ENCODE results near the gene XRN1.

The XRN1 gene

DNA sequence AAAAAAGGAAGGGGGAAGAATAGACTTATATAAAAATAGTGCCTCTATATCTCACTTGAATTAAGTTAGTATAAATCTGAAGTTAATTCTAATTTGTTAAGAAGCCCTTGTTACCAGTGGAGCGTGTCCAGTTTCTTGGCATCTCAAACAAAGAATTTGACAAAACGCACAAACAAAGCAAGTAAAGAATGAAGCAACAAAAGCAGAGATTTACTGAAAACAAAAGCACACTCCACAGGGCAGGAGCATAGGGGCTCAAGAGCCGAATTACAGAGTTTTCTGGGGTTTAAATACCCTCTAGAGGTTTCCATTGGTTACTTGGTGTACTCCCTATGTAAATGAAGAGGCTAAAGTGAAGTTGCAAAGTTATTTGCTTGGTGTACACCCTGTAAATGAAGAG lies 188.5 kb downstream of the XRN1 start:
- no peak for DNase-seq

DNA sequence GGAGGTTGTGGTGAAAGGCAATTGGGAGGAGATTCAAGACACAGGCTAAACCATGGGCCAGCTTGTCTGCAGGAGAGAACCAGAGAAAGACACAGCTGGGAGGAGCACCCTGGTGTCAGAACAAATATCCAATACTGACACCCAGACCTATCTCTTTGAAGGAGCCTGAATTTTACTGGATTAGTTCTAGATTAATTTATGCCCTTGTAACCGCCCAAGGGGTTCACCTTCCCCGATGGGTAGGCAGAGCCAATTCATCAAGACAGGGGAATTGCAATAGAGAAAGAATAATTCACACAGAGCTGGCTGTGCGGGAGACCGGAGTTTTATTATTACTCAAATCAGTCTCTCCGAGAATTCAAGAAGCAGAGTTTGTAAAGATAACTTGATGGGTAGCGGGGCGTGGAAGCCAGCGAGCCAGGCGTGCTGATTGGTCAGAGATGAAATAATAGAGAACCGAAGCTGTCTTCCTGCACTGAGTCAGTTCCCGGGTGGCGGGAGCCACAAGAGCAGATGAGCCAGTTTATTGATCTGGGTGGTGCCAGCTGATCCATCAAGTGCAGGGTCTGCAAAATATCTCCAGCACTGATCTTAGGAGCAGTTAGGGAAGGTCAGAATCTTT lies 191.0 kb downstream of the XRN1 start:
- DNase-seq = no peak
